Measurements from ENCODE around the gene PRDM16. TPM values are rescaled to one million over a fixed set of nuclear protein-coding genes. Genes with fewer than 3 reads are reported as not detected.

PRDM16 gene
- total RNA-seq, 4 donors from 2014 or later = 15.7 to 54.3 (median 27.6) TPM

GRCh38 chr1:3033040-3033789 is 35.8 kb upstream of the PRDM16 start:
- DNase-seq = no peak
- Histone ChIP-seq H3K9me3 (no peaks in the 10 kb centered on the region), H3K4me3 (replicated peaks in 1 of 3) (no peak overlapping the region), H3K27me3 (no peaks in the 10 kb centered on the region), H3K36me3 (no peaks in the 10 kb centered on the region), H3K4me1 (no peaks in the 10 kb centered on the region), H3K27ac (no peak overlapping the region)
- TF ChIP-seq POLR2A (IDR thresholded peaks at IDR 0.05) (no peak), CTCF (IDR thresholded peaks at IDR 0.05) (no peak)
- intact Hi-C loops (cut with DNase I) = no loop called here
- 83 to 90% methylated on average over 22 to 25 of the region's 25 CpGs for WGBS, 2 donors

GRCh38 chr1:3033790-3034090 is 35.3 kb upstream of the PRDM16 start:
- Histone ChIP-seq H3K4me1 (no peaks in the 10 kb centered on the region), H3K4me3 (replicated peaks in 1 of 3) (no peak overlapping the region), H3K36me3 (no peaks in the 10 kb centered on the region), H3K27ac (no peak overlapping the region), H3K9me3 (no peaks in the 10 kb centered on the region), H3K27me3 (no peaks in the 10 kb centered on the region)
- TF ChIP-seq POLR2A (IDR thresholded peaks at IDR 0.05) = no peak
- TF ChIP-seq CTCF (IDR thresholded peaks at IDR 0.05) = no peak
- 77 to 86% methylated on average over 4 of the region's 4 CpGs for WGBS, 2 donors
- no peak for DNase-seq
- intact Hi-C loops (cut with DNase I) = no loop called here

GRCh38 chr1:3034162-3034561 is 34.8 kb upstream of the PRDM16 start:
- Histone ChIP-seq H3K36me3 (no peaks in the 10 kb centered on the region), H3K27ac (no peak overlapping the region), H3K27me3 (no peaks in the 10 kb centered on the region), H3K4me3 (replicated peaks in 1 of 3) (no peak overlapping the region), H3K9me3 (no peaks in the 10 kb centered on the region), H3K4me1 (no peaks in the 10 kb centered on the region)
- no peak for DNase-seq
- TF ChIP-seq CTCF (IDR thresholded peaks at IDR 0.05) (no peak), POLR2A (IDR thresholded peaks at IDR 0.05) (no peak)
- intact Hi-C loops (cut with DNase I) = no loop called here
- WGBS, 2 donors = 90 to 98% methylated on average over 7 of the region's 7 CpGs

GRCh38 chr1:3034728-3035562 is 34.1 kb upstream of the PRDM16 start:
- Histone ChIP-seq H3K4me1 (no peaks in the 10 kb centered on the region), H3K36me3 (no peaks in the 10 kb centered on the region), H3K9me3 (no peaks in the 10 kb centered on the region), H3K4me3 (replicated peaks in 1 of 3) (no peak overlapping the region), H3K27me3 (no peaks in the 10 kb centered on the region), H3K27ac (peak overlapping the region in 1 of 3 donors; percentile 24)
- peak in 1 of 2 donors; percentile 29 for DNase-seq
- intact Hi-C loops (cut with DNase I) = no loop called here
- TF ChIP-seq POLR2A (IDR thresholded peaks at IDR 0.05) = no peak
- no peak for TF ChIP-seq CTCF (IDR thresholded peaks at IDR 0.05)
- 76 to 82% methylated on average over 13 to 14 of the region's 14 CpGs for WGBS, 2 donors

Data from thyroid gland (tissue), 4 donors.